Measurements from ENCODE around the gene TMEM176B. TPM values are rescaled to one million over a fixed set of nuclear protein-coding genes. Genes with fewer than 3 reads are reported as not detected.

TMEM176B gene
- total RNA-seq, 1 experiment from 2014 or later: not detected

GRCh38 chr7:150820578-150821198, 20.5 kb upstream of the TMEM176B start:
- Histone ChIP-seq H3K4me2 (ENCODE audit: low read length) (no peak overlapping the region), H3K27ac (ENCODE audit: low read length) (no peak overlapping the region), H3K36me3 (ENCODE audit: low read depth, low read length) (no peaks in the 10 kb centered on the region), H3K9ac (ENCODE audit: low read length) (no peak overlapping the region), H3K4me1 (ENCODE audit: insufficient read depth, low read length) (no peaks in the 10 kb centered on the region), H3K79me2 (ENCODE audit: low read length) (no peaks in the 10 kb centered on the region), H3K4me3 (ENCODE audit: low read length) (no peak overlapping the region), H2AFZ (ENCODE audit: low read length) (no peak overlapping the region), H3F3A (ENCODE audit: low read length, unreplicated experiment) (no peaks in the 10 kb centered on the region), H4K20me1 (ENCODE audit: low read length) (no peaks in the 10 kb centered on the region), H3K9me3 (ENCODE audit: low read length) (no peaks in the 10 kb centered on the region), H3K27me3 (ENCODE audit: low read length) (peaks cover 58% of the 10 kb centered on the region), H3K9me2 (replicated peaks; ENCODE audit: low read length) (no peaks in the 10 kb centered on the region)
- no peak for DNase-seq
- ChIA-PET POLR2A (ENCODE audit: unreplicated experiment) (no interaction called here), CTCF (no interaction called here)
- intact Hi-C loops (cut with micrococcal nuclease): no loop called here
- no TSS peak for BruUV-seq (replicated peaks)
- no peak for TF ChIP-seq EZH2phosphoT487 (IDR thresholded peaks at IDR 0.05; ENCODE audit: borderline replicate concordance, low read length)
- TF ChIP-seq EZH2 (IDR thresholded peaks at IDR 0.05; ENCODE audit: low read length, unreplicated experiment): no peak
- TF ChIP-seq, protein P1, sequence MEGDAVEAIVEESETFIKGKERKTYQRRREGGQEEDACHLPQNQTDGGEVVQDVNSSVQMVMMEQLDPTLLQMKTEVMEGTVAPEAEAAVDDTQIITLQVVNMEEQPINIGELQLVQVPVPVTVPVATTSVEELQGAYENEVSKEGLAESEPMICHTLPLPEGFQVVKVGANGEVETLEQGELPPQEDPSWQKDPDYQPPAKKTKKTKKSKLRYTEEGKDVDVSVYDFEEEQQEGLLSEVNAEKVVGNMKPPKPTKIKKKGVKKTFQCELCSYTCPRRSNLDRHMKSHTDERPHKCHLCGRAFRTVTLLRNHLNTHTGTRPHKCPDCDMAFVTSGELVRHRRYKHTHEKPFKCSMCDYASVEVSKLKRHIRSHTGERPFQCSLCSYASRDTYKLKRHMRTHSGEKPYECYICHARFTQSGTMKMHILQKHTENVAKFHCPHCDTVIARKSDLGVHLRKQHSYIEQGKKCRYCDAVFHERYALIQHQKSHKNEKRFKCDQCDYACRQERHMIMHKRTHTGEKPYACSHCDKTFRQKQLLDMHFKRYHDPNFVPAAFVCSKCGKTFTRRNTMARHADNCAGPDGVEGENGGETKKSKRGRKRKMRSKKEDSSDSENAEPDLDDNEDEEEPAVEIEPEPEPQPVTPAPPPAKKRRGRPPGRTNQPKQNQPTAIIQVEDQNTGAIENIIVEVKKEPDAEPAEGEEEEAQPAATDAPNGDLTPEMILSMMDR (conservative IDR thresholded peaks at IDR 0.05; ENCODE audit: low read depth, low read length): no peak
- ATAC-seq: no peak

GRCh38 chr7:150820148-150820547, 20.0 kb upstream of the TMEM176B start:
- intact Hi-C loops (cut with micrococcal nuclease): no loop called here
- no peak for DNase-seq
- no TSS peak for BruUV-seq (replicated peaks)

DNA sequence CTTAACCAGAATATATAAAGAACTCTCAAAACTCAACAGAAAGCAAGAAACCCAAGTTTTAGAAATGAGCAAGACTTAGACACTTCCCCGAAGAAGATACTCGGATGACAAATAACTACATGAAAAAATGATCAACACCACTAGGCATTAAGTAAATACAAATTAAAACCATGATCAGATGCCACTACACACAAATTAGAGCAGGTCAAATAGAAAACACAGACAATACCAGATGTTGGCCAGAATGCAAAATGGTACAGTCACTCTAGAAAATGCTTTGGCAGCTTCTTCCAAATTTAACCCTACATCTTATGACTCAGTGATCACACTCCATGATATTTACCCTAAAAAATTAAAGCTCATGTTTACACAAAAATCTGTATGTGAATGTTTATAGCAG, 18.8 kb upstream of the TMEM176B start:
- Histone ChIP-seq H3F3A (ENCODE audit: low read length, unreplicated experiment) (no peaks in the 10 kb centered on the region), H3K27me3 (ENCODE audit: low read length) (peaks cover 45% of the 10 kb centered on the region; the same call in 1 of the 2 replicates), H4K20me1 (ENCODE audit: low read length) (no peaks in the 10 kb centered on the region), H3K4me1 (ENCODE audit: insufficient read depth, low read length) (no peaks in the 10 kb centered on the region), H2AFZ (ENCODE audit: low read length) (no peak overlapping the region), H3K79me2 (ENCODE audit: low read length) (no peaks in the 10 kb centered on the region), H3K4me2 (ENCODE audit: low read length) (no peak overlapping the region), H3K9me3 (ENCODE audit: low read length) (no peaks in the 10 kb centered on the region), H3K27ac (ENCODE audit: low read length) (no peak overlapping the region), H3K9ac (ENCODE audit: low read length) (no peak overlapping the region), H3K4me3 (ENCODE audit: low read length) (no peak overlapping the region), H3K9me2 (replicated peaks; ENCODE audit: low read length) (no peaks in the 10 kb centered on the region), H3K36me3 (ENCODE audit: low read depth, low read length) (no peaks in the 10 kb centered on the region)
- intact Hi-C loops (cut with micrococcal nuclease): no loop called here
- TF ChIP-seq EZH2 (IDR thresholded peaks at IDR 0.05; ENCODE audit: low read length, unreplicated experiment): no peak
- ATAC-seq: no peak
- DNase-seq: no peak
- POLR2A ChIA-PET (ENCODE audit: unreplicated experiment): no interaction called here
- BruUV-seq (replicated peaks): no TSS peak
- CTCF ChIA-PET: no interaction called here

More at GRCh38 chr7:150820148-150820547, 20.0 kb upstream of the TMEM176B start:
- Histone ChIP-seq H3K4me1 (ENCODE audit: insufficient read depth, low read length) (no peaks in the 10 kb centered on the region), H3K9me3 (ENCODE audit: low read length) (no peaks in the 10 kb centered on the region), H3K4me3 (ENCODE audit: low read length) (no peak overlapping the region), H3K9me2 (replicated peaks; ENCODE audit: low read length) (no peaks in the 10 kb centered on the region), H2AFZ (ENCODE audit: low read length) (no peak overlapping the region), H3K36me3 (ENCODE audit: low read depth, low read length) (no peaks in the 10 kb centered on the region), H3K9ac (ENCODE audit: low read length) (no peak overlapping the region), H3K27ac (ENCODE audit: low read length) (no peak overlapping the region), H4K20me1 (ENCODE audit: low read length) (no peaks in the 10 kb centered on the region), H3F3A (ENCODE audit: low read length, unreplicated experiment) (no peaks in the 10 kb centered on the region), H3K4me2 (ENCODE audit: low read length) (no peak overlapping the region), H3K79me2 (ENCODE audit: low read length) (no peaks in the 10 kb centered on the region), H3K27me3 (ENCODE audit: low read length) (peaks cover 54% of the 10 kb centered on the region)
- CTCF ChIA-PET: no interaction called here
- no peak for ATAC-seq
- TF ChIP-seq EZH2 (IDR thresholded peaks at IDR 0.05; ENCODE audit: low read length, unreplicated experiment) (no peak), EZH2phosphoT487 (IDR thresholded peaks at IDR 0.05; ENCODE audit: borderline replicate concordance, low read length) (no peak)
- TF ChIP-seq, protein P1 (conservative IDR thresholded peaks at IDR 0.05; ENCODE audit: low read depth, low read length): no peak
- POLR2A ChIA-PET (ENCODE audit: unreplicated experiment): no interaction called here
